Adrenal gland (tissue), 12 donors: ENCODE data around the gene S100A12. TPM values are rescaled to one million over a fixed set of nuclear protein-coding genes. Genes with fewer than 3 reads are reported as not detected.
"Not testable (repeated sequence)": the region's sequence is repeated elsewhere in the genome, so short reads cannot be mapped to it uniquely, and the experiment has no call there.

Source experiments
- DNase-seq, 7 donors: peaks; one replicate each; pipeline ENCODE4 v3.0.0-alpha.2; 2019 to 2020
- H3K27ac ChIP-seq, 5 donors: fragments of 200-600 bp; sonication (generic) in 4 of 5; 1 replicate in 3 of 5; 2 replicates in 2 of 5; pipeline versions ENCODE4 v1.5.1 to v1.8.0; 2016 to 2020; ENCODE audit warnings: mild to moderate bottlenecking in 1 of 5
- H3K27me3 ChIP-seq: fragments of 200-600 bp; 2 replicates; pipeline ENCODE4 v1.8.0; 2021
- H3K36me3 ChIP-seq, 2 donors: fragments of 200-600 bp; replicated peaks in 1 of 2; 1 replicate in 1 of 2; 2 replicates in 1 of 2; pipeline versions ENCODE4 v1.5.1 to v1.8.0; 2018 to 2022
- H3K4me1 ChIP-seq, 2 donors: fragments of 200-600 bp; replicated peaks in 1 of 2; 1 replicate in 1 of 2; 2 replicates in 1 of 2; pipeline versions ENCODE4 v1.5.1 to v1.8.0; 2018 to 2021
- H3K4me3 ChIP-seq, 4 donors: fragments of 200-600 bp; sonication (generic) in 3 of 4; one replicate each; pipeline ENCODE4 v1.5.1; 2016 to 2018
- H3K9me3 ChIP-seq, 3 donors: fragments of 200-600 bp; sonication (generic) in 1 of 3; replicated peaks in 1 of 3; 1 replicate in 2 of 3; 2 replicates in 1 of 3; pipeline versions ENCODE4 v1.5.1 to v1.8.0; 2016 to 2021
- CTCF ChIP-seq, 6 experiments: fragments of 450-650 bp in 4 of 6; fragments of 200-600 bp in 2 of 6; sonication (generic) in 1 of 6; IDR thresholded peaks; 1 replicate in 5 of 6; 2 replicates in 1 of 6; pipeline versions ENCODE4 v1.5.1 to v1.8.0; 2016 to 2021; ENCODE audit warnings: antibody characterized with exemption in 6 of 6, mild to moderate bottlenecking in 2 of 6, moderate library complexity in 1 of 6
- POLR2A ChIP-seq, 2 donors: fragments of 450-650 bp; IDR thresholded peaks; one replicate each; pipeline ENCODE4 v1.6.1; 2017; ENCODE audit warnings: antibody characterized with exemption in 2 of 2, mild to moderate bottlenecking in 2 of 2, moderate library complexity in 1 of 2
- WGBS, 4 donors: extraction: QIAGEN DNeasy Blood & Tissue Kit in 2 of 4; methylation state at CpG; one replicate each; pipeline versions ENCODE4 v1.1.5 to v1.1.7; 2013 to 2017; 5-methylcytosine and 5-hydroxymethylcytosine counted together
- intact Hi-C, 2 donors: fragments of 100-400 bp; cut with DNase I; formaldehyde crosslinking; loops; one replicate each; pipeline versions ENCODE4 v1.14.1 to v1.15.0; 2022 to 2023
- polyA plus RNA-seq, 3 donors: library from polyadenylated mRNA; stranded (reverse); fragments of 200-250 nt in 2 of 3; fragments of 350-450 nt in 1 of 3; fragmentation: Illumina TruSeq in 1 of 3; extraction: RNeasy Lipid Tissue Mini Kit (QIAGEN cat#74804) in 1 of 3; gene quantifications; one replicate each; pipeline ENCODE4 v1.2.3, GENCODE V29; 2013 to 2014
- total RNA-seq, 9 donors: library from RNA; depleted of rRNA in 4 of 9; stranded (reverse); fragments of >200 nt in 4 of 9; fragments of 120-200 nt in 1 of 9; fragmentation: NEBNext Ultra II Directional in 1 of 9; extraction: Animal tissue kit (Norgen Biotek cat#: 25700) in 1 of 9; gene quantifications; one replicate each; pipeline versions ENCODE4 v1.1.0 to v1.2.4, GENCODE V29; 2013 to 2023
- donor health status: healthy with polysubstance abuse.
- donor health status: Bipolar disorder and iron deficiency.
- donor health status: DM: yes; HTN: yes; CAD: no.
- donor health status: DM: no; HTN: no; CAD: no.
- donor health status: DM: no; HTN: no; CAD: no.
- donor health status: DM: yes; HTN: yes; CAD: no.

Gene S100A12
- total and polyA plus RNA-seq, 12 donors = 1.1 to 9.1 (median 2.2) TPM; not detected in 3

- WGBS, 4 donors = 51 to 56% (median 53%) methylated on average over 11 to 17 of the region's 17 CpGs
- H3K9me3 ChIP-seq = no peaks in the 10 kb centered on the region
- TF ChIP-seq CTCF (IDR thresholded peaks at IDR 0.05) = no peak
- no peak for TF ChIP-seq POLR2A (IDR thresholded peaks at IDR 0.05)
- DNase-seq = peak in 1 of 7 donors; percentile 9
- no peaks in the 10 kb centered on the region for H3K36me3 ChIP-seq
- no peak overlapping the region for H3K27ac ChIP-seq
- no peak overlapping the region for H3K4me3 ChIP-seq
- H3K27me3 ChIP-seq = peaks cover 36% of the 10 kb centered on the region
- no peaks in the 10 kb centered on the region for H3K4me1 ChIP-seq
- intact Hi-C loops = loop anchor here in 1 of 2 donors (5.0 kb wide), 1 partner anchor 148 kb away; no protein-coding TSS in a partner anchor
Measured at GRCh38 chr1:153349363-153350320, 25.8 kb downstream of the S100A12 start.

- intact Hi-C loops = no loop called here
- no peaks in the 10 kb centered on the region for H3K9me3 ChIP-seq
- whole genome bisulfite sequencing, 4 donors = 52 to 66% (median 62%) methylated on average over 8 to 10 of the region's 10 CpGs
- H3K27me3 ChIP-seq = peaks cover 35% of the 10 kb centered on the region
- H3K36me3 ChIP-seq = no peaks in the 10 kb centered on the region
- TF ChIP-seq CTCF (IDR thresholded peaks at IDR 0.05) (no peak), POLR2A (IDR thresholded peaks at IDR 0.05) (no peak)
- H3K4me1 ChIP-seq = no peaks in the 10 kb centered on the region
- no peak within 1 kb of the TSS for H3K4me3 ChIP-seq
- DNase-seq = peak in 1 of 7 donors; percentile 6
- H3K27ac ChIP-seq = no peak within 1 kb of the TSS
Measured at GRCh38 chr1:153348511-153349362, 26.7 kb downstream of the S100A12 start, which contains the start of gene PGLYRP4. PGLYRP4 (minus strand) TSS chr1:153348841; CDS start chr1:153347932, 909 bp downstream.

- TF ChIP-seq POLR2A (IDR thresholded peaks at IDR 0.05) (no peak), CTCF (IDR thresholded peaks at IDR 0.05) (no peak)
- intact Hi-C loops = no loop called here
- no peak overlapping the region for H3K27ac ChIP-seq
- DNase-seq = no peak
- no peaks in the 10 kb centered on the region for H3K9me3 ChIP-seq
- H3K4me1 ChIP-seq = no peaks in the 10 kb centered on the region
- 58 to 67% (median 61%) methylated on average over 7 of the region's 7 CpGs for WGBS, 4 donors
- peaks cover 33% of the 10 kb centered on the region for H3K27me3 ChIP-seq
- H3K4me3 ChIP-seq = no peak overlapping the region
- no peaks in the 10 kb centered on the region for H3K36me3 ChIP-seq
Measured at GRCh38 chr1:153347856-153348255, 27.6 kb downstream of the S100A12 start.

GRCh38 chr1:153347049-153347448, 28.4 kb downstream of the S100A12 start:
- peaks cover 33% of the 10 kb centered on the region for H3K27me3 ChIP-seq
- DNase-seq, intact Hi-C loops, H3K27ac ChIP-seq, H3K4me3 ChIP-seq, H3K9me3 ChIP-seq, H3K36me3 ChIP-seq, H3K4me1 ChIP-seq: not testable (repeated sequence)
- 67 to 73% (median 67%) methylated on average over 14 of the region's 14 CpGs for whole genome bisulfite sequencing, 4 donors
